ENCODE measurements around the gene MRPL42.
"Not testable (repeated sequence)": the region's sequence is repeated elsewhere in the genome, so short reads cannot be mapped to it uniquely, and the experiment has no call there.

MRPL42 gene

DNA sequence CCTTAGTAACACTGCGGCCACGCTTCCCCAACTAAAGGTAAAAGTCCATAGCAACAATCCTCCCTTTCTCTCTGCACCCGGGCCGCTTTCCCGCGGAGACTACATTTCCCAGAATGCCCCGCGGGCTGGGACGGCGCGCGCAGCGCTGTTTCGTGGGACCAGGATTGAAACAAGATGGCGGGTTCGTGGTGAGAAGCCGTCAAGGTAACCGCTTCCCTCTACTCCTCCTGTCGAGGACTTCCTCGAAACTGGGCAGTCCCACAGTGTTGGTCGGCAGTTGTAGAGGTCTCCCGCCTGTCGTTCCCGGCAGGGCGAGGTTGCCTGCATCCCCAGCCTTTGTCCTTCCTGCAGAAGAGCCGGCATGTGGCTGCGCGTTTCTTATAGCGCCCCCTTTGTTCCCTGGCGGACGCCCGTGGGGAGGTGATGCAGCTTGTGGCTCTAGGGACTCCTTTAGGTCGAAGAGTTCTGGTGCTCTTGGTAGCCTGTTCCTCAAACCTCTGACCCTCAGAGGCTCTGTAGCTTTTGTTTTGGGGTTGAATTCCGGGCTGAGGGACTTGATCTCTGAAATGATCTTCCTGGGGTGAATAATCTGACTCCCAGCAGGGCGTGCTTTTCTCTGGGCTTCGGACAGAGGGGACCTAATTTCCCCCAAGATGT, at the start of gene MRPL42:
Gene MRPL42, plus strand, starts transcription at position 164 of the 657 bp plus-strand sequence. CDS start 1,772 bp downstream, outside the sequence.
- DNase-seq: peak; percentile 94

DNA sequence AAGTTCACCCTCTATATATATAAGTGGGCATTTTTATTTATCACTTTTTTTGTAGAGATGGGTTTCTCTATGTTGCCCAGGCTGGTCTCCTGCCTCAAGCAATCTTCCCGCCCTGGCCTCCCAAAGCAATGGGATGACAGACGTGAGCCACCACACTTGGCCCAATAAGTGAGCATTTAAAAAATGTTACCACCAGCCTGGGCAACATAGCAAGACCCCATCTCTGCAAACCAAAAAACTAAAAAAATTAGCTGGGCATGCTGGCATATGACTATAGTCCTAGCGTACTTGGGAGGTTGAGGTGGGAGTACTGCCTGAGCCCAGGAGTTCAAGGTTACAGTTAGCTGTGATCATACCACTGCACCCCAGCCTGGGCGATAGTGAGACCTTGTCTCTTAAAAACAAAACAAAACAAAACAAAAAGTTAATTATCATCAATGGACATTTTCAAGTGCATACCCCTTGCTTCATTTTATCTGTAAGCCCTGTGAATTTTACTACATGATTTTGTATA, 49.3 kb upstream of the MRPL42 start:
- DNase-seq: no peak

- no peak for DNase-seq
These were observed 47.8 kb upstream of the MRPL42 start for GRCh38 chr12:93419388-93420034.

DNA sequence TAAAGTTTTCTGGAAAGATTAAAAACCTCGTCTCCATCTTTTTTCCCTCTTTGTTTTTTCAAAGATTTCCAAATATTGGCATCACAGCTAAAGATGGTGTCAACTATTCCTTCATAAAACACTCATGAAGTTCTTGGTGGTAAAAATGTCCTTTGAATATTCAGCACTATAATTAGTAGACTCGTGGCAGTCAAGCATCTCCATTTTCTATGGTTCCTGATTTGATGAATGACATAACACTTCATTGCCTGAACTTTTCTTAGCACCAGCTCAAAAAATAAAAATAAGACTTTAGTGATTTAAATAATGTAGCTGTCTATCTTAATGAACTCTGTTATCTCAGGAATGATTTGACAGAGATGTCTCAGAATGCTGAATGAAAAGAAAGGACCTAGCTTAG, 45.3 kb upstream of the MRPL42 start:
- DNase-seq: no peak

DNA sequence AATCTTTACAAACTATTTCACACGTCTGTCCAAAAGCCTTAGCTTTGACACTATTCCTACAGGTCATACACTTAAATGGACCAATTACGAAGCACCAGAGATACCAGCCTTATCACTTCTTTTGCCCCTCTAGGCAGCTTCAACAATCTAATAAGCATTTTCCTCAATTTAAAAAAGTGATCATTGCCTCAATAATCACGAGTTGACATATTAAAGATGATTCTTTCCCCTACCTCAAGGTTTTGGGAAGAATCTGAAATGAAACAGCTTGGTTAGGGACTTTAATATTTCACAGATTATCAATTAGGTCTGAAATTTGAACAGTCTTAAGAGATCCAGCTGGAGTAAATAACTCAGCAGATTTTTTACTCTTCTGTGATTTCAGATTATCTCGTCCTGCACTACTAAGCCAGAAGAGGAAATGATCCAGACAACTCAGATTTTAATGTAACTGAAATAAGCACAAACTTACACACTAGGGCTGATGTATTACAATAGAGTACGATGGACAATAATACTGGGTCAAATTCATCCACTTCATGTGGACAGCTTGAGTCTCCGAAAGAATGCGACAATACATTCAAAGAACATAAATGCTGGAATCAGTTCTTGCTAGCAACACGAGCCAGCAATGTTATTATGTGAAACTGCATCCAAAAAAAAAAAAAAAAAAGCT, 41.4 kb upstream of the MRPL42 start:
- no peak for DNase-seq

GRCh38 chr12:93426412-93426805, 40.9 kb upstream of the MRPL42 start:
- no peak for DNase-seq

- DNase-seq: no peak
These were observed 39.3 kb upstream of the MRPL42 start for GRCh38 chr12:93427779-93428564.

DNA sequence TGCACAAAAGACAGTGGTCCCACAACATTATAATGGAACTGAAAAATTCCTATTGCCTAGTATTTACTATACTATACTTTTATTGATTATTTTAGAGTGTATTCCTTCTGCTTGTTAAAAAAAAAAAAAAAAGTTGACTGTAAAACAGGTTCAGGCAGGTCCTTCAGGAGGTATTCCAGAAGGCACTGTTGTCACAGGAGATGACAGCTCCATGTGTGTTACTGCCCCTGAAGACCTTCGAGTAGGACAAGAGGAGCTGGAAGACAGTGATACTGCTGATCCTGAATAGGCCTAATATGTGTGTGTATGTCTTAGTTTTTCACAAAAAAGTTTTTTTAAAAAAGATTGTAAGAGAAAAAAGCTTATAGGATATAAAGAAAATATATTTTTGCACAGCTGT, 37.9 kb upstream of the MRPL42 start:
- no peak for DNase-seq

- DNase-seq: no peak
These were observed 37.5 kb upstream of the MRPL42 start for GRCh38 chr12:93429852-93430251.

GRCh38 chr12:93430280-93430679, 37.0 kb upstream of the MRPL42 start:
- no peak for DNase-seq

GRCh38 chr12:93432031-93432430, 35.3 kb upstream of the MRPL42 start:
- DNase-seq: not testable (repeated sequence)

DNA sequence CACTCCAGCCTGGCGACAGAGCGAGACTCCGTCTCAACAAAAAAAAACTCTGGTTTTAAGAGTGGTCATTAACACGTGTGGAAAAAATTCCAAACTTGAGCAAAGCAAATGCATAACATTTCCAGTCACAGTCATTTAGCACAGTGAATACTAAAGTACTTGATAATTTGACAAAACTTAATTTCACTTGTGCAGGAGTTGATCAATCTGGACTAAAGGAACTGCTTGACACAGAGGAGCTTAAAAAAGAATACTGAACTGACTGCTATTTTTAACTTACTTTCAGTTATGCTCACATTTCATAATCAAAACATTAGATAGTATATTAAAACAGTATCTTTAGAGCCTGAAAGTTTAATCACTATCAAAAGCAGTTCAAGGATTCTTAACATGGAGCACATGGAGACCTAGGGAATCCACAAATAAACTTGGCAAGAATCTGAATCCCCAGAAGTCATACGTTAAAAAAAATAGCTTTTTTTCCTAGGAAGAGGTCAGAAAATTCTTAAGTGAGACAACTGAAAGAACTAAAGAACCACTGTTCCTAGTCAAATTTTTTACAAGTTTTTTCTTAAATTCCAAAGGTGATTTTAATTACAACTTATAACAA, 33.0 kb upstream of the MRPL42 start:
- DNase-seq: no peak

DNA sequence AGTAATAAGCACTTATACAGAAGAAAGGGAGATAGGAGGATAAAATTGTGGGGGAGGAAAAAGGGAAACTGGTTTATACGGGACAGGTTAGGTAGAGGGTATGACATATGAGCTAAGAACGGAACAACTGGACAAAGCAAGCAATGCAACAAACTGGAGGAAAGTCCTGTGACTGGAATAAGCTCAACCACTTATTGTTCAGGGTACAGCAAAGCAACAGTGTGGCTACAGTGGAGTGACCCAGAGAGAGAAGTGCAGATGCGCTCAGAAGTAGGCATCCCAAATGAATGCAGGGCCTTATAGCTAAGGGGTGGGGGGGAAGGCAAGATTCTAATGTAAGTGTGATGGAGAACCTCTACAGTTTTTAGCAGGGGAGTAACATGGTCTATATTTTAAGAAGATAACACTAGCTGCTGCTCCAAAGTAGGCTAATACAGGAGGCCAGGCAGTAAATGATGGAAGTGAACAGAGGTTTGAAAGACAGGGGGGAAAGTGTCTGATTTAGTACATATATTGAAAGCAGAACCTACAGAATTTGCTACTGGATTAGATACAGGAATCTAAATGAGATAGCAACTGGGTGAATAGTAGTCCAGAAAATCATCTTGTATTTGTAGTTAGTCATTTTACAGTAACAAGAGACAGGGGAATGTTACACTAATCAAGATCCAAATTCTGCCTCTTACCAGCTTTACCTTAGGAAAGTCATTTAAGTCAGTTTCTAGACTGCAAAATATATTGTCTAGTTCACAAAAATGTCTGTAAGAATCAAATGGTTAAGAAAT, 28.9 kb upstream of the MRPL42 start:
- no peak for DNase-seq

DNA sequence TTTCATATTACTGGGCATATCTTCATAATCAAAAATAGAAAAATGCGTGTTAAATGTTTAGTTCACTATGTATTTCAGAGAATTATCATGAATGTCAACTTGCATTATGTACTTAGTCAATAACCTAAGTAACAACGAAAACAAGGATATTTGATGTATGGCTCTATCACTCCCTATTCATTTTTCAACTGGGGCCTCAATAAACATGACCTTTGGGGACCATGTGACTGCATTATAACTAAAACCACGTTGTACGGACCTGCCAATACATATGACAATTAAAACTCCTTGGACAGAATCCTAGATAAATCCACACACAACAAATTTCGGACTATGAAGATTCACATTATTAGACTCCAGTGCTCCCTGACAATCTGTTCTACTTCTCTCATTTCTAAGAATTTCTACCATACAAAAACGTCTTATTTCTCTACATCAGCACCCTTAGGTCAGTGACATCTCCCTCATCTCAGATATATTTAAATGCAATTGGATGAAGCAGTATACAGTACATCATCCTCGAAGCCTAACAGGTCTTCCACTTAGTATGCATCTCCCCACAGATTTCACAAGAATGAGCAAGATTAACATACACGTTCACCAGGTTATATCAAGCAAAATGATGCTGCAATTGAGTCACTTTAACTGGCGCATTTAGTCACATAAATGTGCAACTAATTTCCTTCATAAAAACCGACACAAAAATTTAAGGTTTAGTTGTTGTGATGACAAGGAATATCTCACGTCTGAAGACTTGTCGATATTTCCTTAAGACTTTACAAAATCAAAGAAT, 27.1 kb upstream of the MRPL42 start:
- DNase-seq: no peak

DNA sequence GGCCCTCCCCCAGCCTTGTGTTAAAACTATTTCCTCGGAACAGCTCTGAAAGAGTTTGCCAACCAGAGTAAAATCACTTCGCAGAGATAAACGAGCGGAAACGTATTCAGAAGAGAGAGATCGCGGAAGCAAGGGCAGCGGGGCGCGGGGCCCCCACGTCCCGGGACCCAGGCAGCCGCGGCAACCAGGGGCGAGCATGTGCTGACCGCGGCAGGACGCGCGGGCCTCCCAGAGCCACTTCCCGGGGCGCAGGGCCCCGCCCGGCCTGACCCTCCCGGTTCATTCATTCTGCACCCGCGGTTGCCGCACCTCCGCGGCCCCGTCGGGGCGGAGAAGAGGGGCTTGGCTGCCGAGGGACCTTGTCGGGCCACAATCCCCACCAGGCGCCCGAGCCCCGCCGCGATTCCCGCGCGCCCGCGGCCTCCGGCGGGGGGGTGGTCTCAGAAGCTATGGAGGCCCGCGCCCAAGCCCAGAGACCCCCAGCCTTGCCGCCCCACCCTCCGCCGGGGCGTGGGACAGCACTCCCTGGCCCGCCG, 26.2 kb upstream of the MRPL42 start:
- DNase-seq: peak; percentile 40

DNA sequence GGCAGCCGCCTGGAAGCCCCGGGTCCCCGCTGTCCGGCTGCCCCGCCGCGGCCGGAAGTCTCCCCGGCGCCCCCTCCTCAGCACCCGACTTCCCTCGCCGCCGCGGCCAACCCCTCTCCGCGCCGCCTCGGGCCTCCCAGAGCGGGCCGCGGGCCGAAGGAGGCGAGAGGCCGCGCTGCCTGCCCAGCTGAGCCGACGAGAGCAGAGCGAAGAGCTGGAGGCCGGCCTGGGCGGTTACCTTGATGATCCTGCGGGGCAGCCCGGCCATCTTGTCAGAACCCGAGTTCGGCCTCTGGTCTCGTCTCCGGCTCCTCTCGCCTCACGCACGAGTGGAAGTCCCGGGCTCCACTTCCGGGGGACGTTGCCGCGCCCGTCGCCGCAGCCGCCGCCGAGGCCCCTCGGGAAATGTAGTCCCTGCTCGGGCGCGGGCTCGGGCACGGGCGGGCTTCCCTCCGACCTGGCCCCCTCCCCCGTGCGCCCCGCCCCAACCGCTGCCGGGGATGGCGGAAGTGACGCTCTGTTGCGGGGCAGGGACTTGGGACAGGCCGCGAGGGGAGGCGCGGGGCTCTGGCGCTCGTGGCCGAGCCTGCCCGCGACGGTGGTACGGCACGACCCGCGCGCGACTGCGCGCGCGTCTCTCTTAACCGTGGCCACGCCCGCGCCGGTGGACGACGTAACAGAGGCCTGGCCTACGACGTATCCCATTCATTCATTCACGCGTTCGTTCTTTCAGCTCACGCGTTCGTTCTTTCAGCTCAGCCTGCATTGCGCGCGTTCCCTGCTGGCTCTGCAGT, 25.5 kb upstream of the MRPL42 start, which contains the start of gene UBE2N:
Gene UBE2N, minus strand, starts transcription at position 331 of the 794 bp plus-strand sequence. Its CDS starts 63 bp downstream, at position 268.
- DNase-seq: peak; percentile 97

DNA sequence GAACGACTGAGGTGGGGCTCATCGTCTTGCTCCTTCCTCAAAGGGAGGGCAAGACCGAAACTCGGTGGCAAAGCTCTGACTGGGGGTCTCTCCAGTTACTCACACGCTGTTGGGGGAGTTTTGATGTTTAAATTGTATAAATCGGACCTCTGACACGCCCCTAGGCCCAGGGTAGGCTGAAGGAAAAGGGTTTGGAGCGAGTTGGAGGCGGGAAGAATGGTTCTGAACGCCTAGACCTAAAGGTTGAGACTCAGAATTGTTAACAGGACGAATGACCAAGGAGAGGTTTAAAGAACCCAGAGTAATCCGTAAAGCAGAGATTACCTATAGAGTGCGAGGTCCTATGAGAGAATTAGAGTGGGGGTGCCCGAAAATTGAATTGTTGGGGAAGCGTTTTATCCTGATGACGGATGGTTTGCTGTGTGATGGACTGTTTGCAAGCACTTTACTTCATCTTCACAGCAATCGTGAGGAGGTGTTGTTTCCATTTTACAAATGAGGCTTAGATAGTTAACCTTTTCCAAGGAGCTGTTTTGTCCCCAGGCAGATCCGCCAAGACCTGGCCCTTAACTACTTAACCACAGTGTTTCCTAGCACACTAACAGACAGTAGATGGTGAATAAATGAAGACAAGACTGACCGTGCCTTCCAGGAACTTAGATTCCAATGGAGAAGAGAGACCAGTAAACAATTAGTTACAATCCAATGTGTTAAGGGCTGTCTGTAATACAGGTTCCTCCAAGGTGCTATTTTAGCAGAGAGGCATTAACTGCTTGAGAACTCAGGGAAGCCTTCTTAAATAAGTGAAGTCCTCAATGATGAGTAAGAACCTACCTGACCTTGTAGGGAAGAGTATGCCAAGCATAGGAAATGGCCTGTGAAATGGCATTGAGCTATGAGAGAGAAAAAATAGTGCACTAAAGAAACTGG, 24.6 kb upstream of the MRPL42 start:
- DNase-seq: no peak

DNA sequence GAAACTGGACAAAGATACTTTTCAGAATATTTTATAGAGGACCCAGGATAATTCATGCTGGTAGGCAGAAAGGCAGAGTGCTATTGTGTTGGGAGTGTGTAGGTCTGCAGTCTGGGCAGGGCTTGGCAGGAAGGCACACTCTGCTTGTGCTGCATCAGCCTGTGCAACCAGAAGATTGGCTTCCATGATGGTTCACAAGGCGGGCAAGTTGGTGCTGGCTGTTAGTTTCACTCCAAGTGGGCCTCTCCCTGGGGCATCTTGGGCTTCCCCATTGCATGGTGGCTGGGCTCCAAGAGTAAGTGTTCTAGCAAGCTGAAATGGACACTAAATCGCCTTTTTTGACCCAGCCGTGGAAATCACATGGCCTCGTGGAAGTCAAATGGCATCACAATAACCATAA, 23.7 kb upstream of the MRPL42 start:
- no peak for DNase-seq
